ENCODE measurements around the gene XRCC5.

GRCh38 chr2:216064014-216064630 is 45.0 kb upstream of the XRCC5 start:
- peak; percentile 17; the same call in 1 of the 2 replicates for TF ChIP-seq CTCF (IDR thresholded peaks at IDR 0.05; ENCODE audit: low read length)
- TF ChIP-seq EZH2 (IDR thresholded peaks at IDR 0.05; ENCODE audit: borderline replicate concordance, low read length) = no peak

Measured in OCI-LY1 (cell line).